GM18870 (cell line): Measurements from ENCODE around the gene DYSF.

Source experiments
- ATAC-seq: cut with Tn5 transposase; IDR thresholded peaks from one replicate; pipeline ENCODE4 v1.9.1; 2021; ENCODE audit warnings: moderate library complexity; ENCODE audit not compliant: unreplicated experiment

DYSF gene

DNA sequence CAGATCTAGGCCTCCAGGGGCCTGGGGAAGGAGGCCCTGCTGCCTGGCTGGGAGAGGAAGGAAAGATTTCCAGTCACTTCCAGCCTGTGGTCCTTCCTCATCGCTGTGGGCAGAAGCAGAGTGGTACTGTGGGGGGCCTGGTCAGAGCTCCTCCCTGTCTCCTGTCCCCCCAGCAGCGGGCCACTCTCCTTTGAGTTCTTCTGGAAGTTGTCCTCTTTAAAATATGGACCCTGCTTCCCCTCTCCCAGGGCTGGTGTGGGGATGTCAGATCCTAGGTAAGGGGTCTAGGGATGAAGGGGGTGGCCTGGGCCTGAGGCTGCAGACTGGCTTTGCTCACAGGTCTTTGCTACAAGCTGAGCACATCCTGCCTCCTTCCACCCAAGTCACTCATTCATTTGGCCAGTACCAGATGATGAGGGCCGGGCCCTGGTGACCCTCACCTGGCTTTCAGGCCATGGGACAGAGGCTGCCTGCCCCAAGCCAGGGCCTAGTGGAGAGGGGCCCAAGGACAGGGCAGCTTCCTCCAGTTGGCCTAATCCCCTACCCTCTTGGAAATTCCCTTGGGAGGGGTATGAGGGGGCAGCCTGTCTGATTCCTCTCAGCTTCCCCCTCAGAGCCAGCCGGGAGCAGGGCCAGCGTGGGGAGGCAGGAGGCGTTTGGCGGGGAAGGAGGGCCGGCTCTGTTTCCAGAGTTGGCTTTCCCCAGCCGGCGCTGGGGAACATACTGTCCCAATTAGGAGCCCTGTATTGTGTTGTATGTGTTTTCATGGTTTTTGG, 231.9 kb downstream of the DYSF start:
- ATAC-seq, result no peak

DNA sequence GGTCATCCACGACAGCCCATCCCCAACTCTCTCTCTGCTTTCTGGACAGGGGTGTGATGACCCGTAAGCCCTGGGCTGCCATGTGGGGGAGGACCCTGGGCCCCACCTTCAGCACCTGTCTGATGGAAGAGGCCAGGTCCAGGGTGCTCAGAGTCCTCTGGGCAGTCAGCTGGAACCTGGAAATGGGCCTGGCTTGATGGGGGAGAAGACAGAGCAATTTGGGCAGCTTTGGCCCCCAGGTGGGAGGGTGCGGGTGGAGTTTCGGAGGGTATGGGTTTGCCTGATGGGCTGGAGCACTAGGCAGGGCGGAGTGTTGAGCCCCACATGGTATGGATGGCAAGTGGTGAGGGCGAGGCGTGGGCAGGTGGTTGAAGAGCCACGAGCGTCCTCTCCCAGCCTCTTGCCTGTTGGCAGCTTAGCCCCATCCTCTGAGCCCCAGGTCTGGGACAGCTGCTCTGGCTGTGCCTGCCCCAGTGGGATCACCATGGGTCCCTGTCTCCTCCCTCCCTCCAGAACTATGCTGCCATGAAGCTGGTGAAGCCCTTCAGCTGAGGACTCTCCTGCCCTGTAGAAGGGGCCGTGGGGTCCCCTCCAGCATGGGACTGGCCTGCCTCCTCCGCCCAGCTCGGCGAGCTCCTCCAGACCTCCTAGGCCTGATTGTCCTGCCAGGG, 232.7 kb downstream of the DYSF start:
- no peak for ATAC-seq

DNA sequence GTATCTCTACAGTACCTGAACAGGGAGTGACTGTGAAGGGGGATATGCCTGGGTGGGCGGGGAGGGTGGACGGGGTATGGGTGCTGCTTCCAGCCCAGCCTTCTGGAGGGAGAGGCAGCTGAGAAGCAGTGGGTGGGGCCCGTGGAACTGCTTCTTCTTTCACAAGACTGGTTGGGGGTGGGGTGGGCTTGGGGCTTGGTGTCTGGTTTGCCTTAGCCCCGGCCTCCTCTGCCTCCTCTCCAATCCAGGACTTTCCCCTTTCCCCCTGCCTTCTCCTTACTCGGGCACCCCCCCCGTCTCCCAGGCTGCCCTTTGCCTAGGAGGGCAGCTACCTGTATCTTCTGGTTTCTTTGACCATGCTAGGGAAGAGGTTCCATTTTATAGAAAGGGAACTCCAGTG, 233.4 kb downstream of the DYSF start:
- ATAC-seq, result no peak

DNA sequence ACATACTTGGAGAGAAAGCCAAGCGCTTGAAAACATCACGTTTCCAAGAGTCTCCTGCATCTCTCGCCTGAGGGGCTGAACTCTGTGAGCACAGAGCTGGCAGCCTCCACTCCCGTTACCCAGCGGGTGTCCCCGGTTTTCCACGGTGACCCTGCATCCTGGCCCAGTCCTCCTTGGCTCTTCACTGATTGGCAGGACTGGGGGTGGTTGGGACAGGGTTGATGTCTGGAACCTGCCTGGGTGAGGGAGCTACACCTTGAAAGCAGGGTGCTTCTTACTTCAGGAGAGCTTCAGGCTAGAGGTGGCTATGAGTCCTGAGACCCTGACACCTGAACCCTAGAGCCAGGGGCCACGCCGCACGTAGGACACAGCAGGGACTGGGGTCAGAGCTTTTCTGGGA, 234.1 kb downstream of the DYSF start:
- no peak for ATAC-seq

DNA sequence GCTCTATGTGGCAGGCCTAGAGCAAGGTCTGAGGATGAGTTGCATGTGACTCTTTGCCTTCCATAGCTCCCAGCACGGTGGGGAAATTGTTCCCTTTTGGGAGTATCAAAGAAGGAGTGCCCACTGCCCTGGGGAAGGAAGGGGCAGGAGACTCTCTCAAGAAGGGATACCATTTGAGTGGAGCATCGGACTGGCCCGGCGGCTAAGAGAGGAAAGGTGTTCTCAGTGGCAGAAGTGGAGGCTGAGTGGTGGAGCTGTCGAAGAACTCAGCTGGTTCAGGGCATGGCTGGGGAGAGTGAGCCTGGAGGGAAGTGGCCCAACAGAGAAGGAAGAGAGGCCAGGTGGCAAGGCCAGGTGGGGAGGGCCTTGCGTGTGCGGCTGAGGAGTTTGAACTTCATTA, 235.2 kb downstream of the DYSF start:
- ATAC-seq, result no peak

DNA sequence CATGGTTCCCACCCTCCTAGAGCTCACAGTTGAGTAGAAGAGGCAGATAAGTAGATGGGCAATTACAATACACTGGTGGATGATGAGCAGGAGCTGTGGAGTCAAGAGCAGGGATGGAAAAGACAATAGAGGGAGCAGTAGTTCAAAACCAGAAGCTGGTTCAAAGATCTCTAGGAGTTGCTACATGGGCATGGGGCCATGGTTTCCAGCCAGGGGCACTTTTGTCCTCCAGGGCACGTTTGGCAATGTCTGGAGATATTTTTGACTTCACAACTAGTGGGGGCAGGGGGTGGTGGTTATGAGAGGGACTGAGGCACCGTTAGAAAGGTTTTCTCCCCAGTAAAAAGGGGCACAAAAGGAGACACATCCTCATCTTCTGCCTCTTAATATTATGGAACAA, 236.0 kb downstream of the DYSF start:
- ATAC-seq, result no peak

DNA sequence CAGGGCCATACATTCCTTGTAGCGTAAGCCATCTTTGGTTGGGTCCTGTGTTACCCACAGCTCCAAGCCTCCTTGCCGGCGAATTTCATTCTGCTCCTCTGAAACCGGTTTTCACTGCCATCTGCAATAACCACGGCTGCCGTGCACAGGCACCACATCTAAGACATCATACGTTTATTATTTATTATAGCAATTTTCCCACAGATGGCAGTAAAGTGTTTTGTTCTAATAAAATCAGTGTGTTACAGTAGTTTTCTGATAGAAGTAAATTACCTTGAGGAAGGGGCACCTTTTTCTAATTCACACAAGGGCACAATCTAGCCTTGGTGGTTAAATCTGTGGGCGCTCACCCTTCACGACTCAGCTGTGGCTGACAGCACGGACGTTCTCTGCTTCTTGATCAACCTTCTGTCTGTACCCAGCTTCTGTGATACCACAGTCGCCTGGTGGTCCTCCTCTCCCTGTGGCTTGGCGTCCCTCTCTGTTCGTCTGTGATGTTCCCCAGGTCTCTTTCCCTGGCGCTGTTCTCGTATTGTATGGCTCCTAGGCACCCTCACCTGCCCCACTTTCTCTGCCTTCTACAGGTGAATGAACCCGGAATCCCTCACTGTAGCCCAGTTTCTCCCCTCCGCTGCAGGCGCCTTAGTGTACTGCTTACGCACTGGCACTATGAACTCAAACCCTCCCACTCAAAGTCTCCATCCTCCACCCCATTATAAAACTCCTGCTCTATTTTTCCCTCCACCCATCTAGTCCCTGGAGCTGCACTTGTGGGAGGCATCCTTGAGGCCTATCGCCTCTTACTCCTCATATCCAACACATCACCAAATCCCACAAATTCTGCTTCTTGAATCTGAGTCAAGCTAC, 236.8 kb downstream of the DYSF start:
- no peak for ATAC-seq

DNA sequence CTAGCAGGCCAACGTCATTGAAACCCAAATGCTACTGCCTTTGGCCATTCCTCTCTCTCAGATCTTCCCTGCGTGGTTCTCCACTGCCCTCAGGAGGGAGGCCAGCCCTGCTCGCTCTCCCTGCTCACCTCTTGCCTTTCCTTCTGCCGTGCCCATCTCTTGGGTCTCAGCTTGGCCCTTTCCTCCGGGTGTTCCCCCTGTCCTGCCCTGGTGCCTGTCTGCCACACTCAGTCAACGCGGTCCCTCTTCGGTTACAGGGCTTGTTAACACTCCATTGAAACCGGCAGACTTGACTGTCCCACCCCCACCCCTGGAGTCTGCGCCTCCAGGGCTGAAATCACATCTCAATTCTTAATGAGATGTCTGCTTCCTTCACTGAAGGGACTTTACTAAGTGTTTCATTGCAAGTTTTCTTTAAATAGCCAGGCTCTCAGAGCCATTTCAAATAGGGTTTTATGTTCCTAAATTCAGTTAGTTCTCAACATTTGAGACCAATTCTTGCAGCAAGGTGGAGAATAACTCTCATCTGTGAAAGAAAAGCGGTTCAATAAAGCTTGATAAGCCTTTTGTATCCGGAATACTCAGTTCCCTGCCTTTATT, 237.6 kb downstream of the DYSF start:
- ATAC-seq, result no peak

DNA sequence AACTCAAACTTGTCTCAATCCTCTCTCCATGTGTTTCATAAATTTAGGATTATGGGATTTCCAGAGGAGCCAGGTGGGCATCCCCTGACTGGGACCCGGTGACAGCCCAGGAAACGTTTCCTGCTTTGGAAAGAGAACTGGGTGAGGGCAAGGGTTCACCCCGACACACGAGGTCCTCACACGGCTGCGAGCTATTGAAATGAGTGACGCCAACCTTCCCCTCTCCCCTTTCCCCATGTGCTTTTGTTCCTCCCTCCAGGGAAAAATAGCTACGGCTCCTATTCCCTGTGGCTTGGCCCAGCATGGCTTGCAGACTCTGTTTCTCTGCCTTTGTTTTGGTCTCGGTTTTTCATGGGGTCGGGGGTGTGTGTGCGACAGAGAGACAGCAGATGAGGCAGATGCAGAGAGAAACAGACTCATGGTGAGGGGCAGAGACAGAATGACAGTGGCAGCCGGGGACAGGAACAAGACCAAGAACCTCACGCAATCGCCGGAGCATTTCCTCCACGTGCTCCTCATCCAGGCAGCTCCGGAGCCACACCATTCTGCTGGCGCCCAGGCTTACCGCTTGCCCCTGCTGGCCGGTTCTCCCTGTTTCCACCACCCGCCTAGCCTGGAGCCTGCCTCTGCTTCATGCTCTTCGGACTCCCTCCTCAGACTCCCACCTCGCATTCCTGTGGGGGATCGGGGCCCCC, 238.5 kb downstream of the DYSF start:
- no peak for ATAC-seq

DNA sequence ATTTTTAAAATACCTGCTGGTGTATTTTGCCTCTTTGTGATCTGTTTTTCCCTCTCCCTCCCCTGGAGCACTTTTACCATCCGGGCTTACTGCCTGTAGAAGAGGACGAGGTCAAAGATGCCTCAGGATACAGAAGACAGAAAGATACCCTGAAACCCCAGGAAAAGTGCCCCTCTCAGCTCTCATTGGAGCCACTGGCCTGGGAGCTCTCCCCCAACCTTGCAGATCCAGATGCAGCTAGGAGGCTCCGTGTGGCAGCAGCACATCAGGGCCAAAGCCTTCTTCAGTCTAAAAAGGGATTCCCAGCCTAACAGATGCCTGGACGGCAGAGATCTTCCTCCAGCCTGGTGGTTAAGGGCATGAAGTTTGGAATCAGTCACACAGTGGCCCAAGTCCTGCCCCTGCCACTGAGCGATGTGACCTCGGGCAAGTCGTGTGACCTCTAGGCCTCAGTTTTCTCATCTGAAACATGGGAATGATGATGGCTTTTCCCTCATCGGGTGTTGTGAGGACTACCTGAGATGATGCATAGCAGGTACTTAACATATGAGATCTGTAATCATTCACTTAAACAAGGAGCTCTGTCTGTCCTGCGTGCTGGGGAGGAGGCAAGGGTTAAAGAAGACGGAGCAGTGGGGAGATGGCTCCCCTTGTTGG, 239.4 kb downstream of the DYSF start:
- no peak for ATAC-seq

DNA sequence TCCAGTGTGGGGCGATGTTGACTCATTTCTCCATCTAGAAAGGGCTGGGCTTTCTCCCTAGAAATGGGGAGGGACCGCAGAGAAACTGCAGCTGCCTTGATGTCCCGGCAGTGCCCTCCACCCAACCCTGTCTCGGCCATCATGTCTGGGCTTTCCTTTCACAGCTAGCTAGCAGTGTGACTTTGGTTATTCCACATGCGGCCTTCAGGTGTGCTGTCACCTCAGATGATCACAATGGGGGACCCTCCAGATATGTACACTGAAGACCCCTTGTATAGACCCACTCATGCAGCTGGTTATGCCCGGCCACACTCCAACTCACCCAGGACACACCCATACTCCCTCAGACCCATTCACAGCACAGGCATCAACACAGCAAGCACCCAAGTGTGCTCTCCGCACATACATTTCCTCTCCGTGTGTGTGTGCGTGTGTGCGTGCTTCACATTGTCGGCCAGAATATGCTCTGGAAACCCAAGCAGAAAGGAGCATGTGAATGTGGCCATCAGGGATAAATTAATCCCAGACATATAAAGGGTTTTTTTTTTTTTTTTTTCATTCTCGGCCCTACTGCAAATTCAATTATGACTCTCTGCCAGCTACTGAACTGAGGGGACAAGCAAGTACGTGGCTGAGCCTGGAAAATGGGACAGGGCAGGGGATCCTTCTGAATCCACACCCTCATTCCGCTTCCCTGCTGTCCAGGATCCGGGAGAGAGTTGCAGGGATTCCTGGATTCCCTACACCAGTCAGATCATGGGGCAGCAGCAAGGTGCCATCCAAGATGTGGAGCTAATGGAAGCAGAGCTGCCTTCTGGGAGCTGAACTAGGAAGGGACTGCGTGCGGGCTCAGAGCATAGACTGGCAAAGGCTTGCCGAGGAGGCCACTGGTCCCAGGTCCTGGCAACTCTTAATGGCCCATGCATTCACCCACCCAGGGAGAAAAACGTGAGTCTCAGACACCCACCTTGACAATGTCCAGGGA, 240.2 kb downstream of the DYSF start:
- ATAC-seq, result no peak

DNA sequence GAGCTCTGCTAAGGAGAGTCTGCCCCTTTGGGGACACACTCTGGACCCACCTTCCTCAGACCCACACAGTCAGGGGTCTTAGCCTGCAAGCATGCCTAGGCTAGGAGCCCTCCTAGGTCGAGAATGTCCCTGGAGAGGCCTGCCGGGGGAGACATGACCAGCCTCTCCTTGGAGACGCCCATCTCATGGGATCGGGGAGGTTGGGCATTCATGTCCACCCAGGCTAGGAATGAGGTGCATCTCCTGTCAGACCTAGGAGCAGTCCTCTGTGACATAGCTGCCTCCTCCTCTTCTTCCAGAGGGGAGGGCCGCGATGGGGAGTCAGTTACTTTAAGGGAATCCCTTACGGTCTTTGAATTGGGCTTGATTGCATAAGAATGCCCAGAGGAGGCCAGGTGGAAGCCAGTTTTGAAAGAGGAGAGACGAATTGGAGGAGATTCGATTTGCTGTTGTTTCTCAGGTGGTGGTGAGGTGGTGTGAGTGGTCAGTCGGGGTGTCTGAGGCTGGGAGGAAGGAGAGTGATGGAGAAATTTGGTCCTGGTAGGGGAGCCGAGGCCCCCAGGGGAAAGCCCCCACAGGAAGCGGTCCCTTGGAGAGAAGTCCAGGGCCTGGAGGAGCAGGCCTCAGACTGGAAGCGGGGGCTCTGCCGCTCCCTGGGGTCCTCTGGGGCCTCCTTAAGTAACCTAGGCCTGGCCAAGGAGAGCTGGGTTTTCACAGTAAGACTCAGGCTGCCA, 241.3 kb downstream of the DYSF start:
- no peak for ATAC-seq

DNA sequence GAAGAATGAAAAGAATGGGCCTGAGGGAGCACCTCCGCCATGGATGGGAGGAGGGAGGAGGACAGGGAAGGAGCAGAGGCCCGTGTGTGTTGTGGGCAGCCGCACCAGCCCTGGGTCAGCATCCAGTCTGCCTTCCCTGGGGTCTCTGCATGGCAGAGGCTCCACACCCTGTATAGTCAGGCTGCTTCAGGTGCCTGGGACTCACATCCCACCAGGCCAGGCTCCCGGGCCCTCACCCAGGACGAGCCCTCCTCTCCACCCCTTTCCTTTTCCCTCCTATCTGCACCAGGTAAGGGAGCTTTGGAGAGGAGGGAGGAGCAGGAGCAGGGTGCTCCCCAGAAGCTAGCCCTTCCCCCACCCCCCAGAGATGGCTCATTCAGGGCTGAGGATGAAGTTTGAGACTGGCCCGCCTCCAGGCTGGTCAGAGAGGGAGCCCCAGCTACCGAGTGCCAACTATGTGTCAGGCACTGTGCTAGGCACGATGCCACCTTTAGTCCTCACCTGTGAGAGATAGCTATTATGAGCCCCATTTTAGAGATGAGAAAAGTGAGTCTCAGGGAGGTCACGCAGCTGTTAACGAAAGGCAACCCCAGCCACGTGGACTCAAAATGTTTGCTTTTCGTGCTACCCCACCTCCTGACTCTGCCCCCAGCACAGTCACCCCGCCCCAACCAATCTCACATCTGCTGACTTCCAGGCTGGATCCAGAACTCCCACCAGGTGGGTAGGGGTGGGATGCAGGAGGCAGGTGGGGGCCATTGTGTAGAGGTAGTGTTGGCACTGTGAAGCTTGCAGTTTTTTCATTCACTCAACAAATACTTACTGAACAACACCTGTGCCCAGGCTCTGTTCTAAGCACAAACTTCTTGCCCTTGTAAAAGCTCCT, 242.1 kb downstream of the DYSF start:
- ATAC-seq, result no peak

DNA sequence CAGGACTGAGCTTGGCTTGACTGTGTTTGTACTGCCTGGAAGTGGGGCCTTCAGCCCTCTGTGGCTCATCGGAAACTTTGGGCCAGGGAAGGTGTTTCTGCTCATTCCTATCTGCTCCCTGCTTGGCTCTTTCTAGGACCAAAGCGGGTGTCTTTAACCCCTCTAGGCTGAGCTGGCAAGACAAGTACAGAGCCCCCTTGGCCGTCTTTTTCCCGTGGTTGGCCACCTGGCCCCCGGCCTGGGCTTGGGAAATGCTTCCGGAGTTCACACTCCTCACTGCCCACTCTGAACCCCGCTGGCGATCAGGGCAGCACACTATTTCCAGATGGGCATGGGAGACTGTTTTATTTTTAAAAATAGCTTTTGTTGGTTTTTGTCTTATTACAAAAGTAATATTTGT, 243.0 kb downstream of the DYSF start:
- no peak for ATAC-seq

DNA sequence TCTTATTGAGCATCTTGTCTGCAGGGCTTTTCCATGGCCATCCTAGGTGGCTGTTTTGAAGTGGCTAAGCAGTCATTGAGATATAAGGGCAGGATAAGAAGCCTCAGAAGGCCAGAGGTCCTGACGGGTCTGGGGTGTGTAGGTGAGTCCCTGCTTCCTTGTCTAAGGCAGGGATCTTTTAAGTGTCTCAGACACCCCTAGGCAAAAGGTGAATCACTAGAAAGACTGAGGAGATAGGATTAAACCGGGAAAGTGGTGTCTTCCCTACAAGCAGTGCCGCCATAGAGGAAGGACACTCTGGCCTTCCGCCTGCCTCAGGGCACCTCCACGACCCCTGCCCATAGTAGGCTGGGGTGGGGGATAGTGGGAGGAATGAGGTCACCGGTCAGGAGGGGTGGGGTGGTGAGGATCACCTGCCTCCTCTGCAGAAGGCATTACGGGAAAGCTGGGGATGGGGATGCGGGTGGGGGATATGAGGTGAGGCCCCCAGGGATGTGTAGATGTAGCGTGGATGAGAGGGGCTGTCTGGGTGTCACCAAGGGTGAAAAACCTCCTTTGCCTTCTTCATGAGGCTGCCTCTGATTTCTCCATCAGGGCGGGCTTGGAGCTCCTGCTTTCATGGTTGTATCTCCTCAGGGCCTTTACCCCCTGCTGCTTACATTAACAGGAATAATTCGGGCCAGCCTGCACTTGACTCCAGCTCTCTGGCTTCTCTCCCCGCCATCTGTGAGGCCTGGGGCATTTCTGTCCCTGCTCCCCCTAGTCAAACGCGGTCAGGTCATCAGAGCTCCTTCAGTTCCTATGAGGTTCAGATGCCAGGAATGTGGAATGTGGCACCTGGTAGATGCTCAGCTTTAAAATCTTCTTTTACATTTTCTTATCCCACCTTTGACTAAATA, 244.0 kb downstream of the DYSF start:
- no peak for ATAC-seq

DNA sequence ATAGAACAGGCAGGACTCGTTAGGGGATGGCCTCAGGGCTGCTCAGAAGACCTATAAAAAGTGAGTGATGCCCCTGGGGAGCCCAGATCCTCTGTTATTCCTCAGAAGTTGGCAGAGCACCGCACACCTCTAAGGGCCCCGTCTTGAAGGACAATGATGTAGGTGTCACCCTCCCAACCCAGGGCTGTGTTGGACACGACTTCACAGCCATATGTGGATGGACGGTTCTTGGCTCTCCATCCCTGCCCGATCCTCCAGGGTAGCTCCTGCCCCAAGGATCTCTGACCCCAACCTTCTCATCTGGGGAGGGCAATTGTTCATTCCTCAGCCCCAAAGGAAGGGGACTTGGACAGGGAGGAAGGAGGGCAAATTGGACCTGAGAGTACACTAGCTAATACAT, 246.1 kb downstream of the DYSF start:
- ATAC-seq, result no peak
